ENCODE data around the gene PHYKPL. TPM values are rescaled to one million over a fixed set of nuclear protein-coding genes. Genes with fewer than 3 reads are reported as not detected.

The PHYKPL gene
- total and polyA plus RNA-seq, 2 of the 13 experiments (the other 11 are each of a cell fraction or from before 2014, with no cell fraction given), result 18.0 to 78.6 TPM

GRCh38 chr5:178204182-178204934 lies 28.2 kb downstream of the PHYKPL start, which contains the start of gene HNRNPAB (continued):
- TF ChIP-seq ZNF788 (CRISPR knock-in tag; IDR thresholded peaks at IDR 0.05; ENCODE audit: borderline replicate concordance) (peak; percentile 69; the same call in 1 of the 2 replicates), ATF1 (CRISPR knock-in tag; IDR thresholded peaks at IDR 0.05) (no peak), SP1 (IDR thresholded peaks at IDR 0.05) (no peak), SP1 (CRISPR knock-in tag; IDR thresholded peaks at IDR 0.05) (peak; percentile 76), KLF12 (CRISPR knock-in tag; IDR thresholded peaks at IDR 0.05; ENCODE audit: borderline replicate concordance) (peak; percentile 82), MIER3 (CRISPR knock-in tag; IDR thresholded peaks at IDR 0.05; ENCODE audit: borderline replicate concordance) (peak; percentile 83), TRIM24 (CRISPR knock-in tag; IDR thresholded peaks at IDR 0.05) (no peak), ZNF256 (CRISPR knock-in tag; conservative IDR thresholded peaks at IDR 0.05) (peak; percentile 86), E2F5 (CRISPR knock-in tag; conservative IDR thresholded peaks at IDR 0.05) (peak; percentile 92), NFAT5 (CRISPR knock-in tag; IDR thresholded peaks at IDR 0.05) (peak; percentile 64; the same call in 1 of the 2 replicates), SNAPC2 (CRISPR knock-in tag; IDR thresholded peaks at IDR 0.05) (peak; percentile 79; the same call in 1 of the 2 replicates), ZNF234 (CRISPR knock-in tag; conservative IDR thresholded peaks at IDR 0.05) (peak; percentile 50; the same call in 1 of the 2 replicates), PREB (CRISPR knock-in tag; IDR thresholded peaks at IDR 0.05) (no peak; the same call in 1 of the 2 replicates), ZNF691 (CRISPR knock-in tag; IDR thresholded peaks at IDR 0.05; ENCODE audit: borderline replicate concordance, low read depth) (no peak; the same call in 1 of the 2 replicates), ZBTB26 (CRISPR knock-in tag; IDR thresholded peaks at IDR 0.05; ENCODE audit: borderline replicate concordance) (peak; percentile 62), ZBTB3 (CRISPR knock-in tag; IDR thresholded peaks at IDR 0.05; ENCODE audit: borderline replicate concordance, low read depth) (peak; percentile 80; the same call in 1 of the 2 replicates)
